KMS-11 (cell line): ENCODE measurements around the gene ZKSCAN3.
A peak's percentile ranks its signal among the peaks of the same experiment; 100 is the strongest.

Source experiments
- H2AFZ ChIP-seq: fragments of 200-600 bp; sonication (generic); 2 replicates; pipeline ENCODE4 v1.6.1; 2016; ENCODE audit warnings: antibody characterized with exemption, mixed run types, low read depth
- H3K27ac ChIP-seq: fragments of 200-600 bp; sonication (generic); 2 replicates; pipeline ENCODE4 v1.6.1; 2016; ENCODE audit warnings: mild to moderate bottlenecking, mixed run types
- H3K27me3 ChIP-seq: fragments of 200-600 bp; sonication (generic); 2 replicates; pipeline ENCODE4 v1.6.1; 2017; ENCODE audit warnings: mild to moderate bottlenecking, low read depth, mixed run types, moderate library complexity; ENCODE audit not compliant: insufficient read depth
- H3K36me3 ChIP-seq: fragments of 200-600 bp; sonication (generic); 2 replicates; pipeline ENCODE4 v1.6.1; 2017; ENCODE audit warnings: mild to moderate bottlenecking, mixed run types; ENCODE audit not compliant: insufficient read depth
- H3K4me1 ChIP-seq: fragments of 200-600 bp; sonication (generic); 2 replicates; pipeline ENCODE4 v1.6.1; 2016; ENCODE audit warnings: mild to moderate bottlenecking, low read depth, mixed run types; ENCODE audit not compliant: poor library complexity, severe bottlenecking
- H3K4me2 ChIP-seq: fragments of 200-600 bp; sonication (generic); 2 replicates; pipeline ENCODE4 v1.7.0; 2016; ENCODE audit warnings: mild to moderate bottlenecking, mixed run types
- H3K4me3 ChIP-seq: fragments of 200-600 bp; sonication (generic); IDR thresholded peaks from 2 replicates; pipeline ENCODE4 v1.6.1; 2017; ENCODE audit warnings: low read depth, low read length, mixed read lengths; ENCODE audit not compliant: insufficient read depth
- H3K79me2 ChIP-seq: fragments of 200-600 bp; sonication (generic); 2 replicates; pipeline ENCODE4 v1.6.1; 2016; ENCODE audit warnings: low read depth, mixed run types; ENCODE audit not compliant: insufficient read depth
- H3K9ac ChIP-seq: fragments of 200-600 bp; sonication (generic); 2 replicates; pipeline ENCODE4 v1.6.1; 2016; ENCODE audit warnings: mild to moderate bottlenecking, mixed run types
- H4K20me1 ChIP-seq: fragments of 200-600 bp; sonication (generic); 2 replicates; pipeline ENCODE4 v1.6.1; 2016; ENCODE audit warnings: mild to moderate bottlenecking, mixed run types; ENCODE audit not compliant: insufficient read depth
- TF ChIP-seq, protein P1 (sequence below): fragments of 200-600 bp; sonication (generic); conservative IDR thresholded peaks from 2 replicates; pipeline ENCODE4 v1.6.1; 2017; ENCODE audit warnings: low read depth, mild to moderate bottlenecking, antibody characterized with exemption, low read length, moderate library complexity, mixed read lengths

Gene ZKSCAN3

GRCh38 chr6:28383235-28384142 is 33.7 kb downstream of the ZKSCAN3 start:
- no peaks in the 10 kb centered on the region for H3K27me3 ChIP-seq
- TF ChIP-seq, protein P1, sequence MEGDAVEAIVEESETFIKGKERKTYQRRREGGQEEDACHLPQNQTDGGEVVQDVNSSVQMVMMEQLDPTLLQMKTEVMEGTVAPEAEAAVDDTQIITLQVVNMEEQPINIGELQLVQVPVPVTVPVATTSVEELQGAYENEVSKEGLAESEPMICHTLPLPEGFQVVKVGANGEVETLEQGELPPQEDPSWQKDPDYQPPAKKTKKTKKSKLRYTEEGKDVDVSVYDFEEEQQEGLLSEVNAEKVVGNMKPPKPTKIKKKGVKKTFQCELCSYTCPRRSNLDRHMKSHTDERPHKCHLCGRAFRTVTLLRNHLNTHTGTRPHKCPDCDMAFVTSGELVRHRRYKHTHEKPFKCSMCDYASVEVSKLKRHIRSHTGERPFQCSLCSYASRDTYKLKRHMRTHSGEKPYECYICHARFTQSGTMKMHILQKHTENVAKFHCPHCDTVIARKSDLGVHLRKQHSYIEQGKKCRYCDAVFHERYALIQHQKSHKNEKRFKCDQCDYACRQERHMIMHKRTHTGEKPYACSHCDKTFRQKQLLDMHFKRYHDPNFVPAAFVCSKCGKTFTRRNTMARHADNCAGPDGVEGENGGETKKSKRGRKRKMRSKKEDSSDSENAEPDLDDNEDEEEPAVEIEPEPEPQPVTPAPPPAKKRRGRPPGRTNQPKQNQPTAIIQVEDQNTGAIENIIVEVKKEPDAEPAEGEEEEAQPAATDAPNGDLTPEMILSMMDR: 0 out of 2 replicates have a peak, but pooled peaks have one; percentile 17
- no peaks in the 10 kb centered on the region for H3K4me1 ChIP-seq
- no peak overlapping the region for H3K4me3 ChIP-seq
- no peak overlapping the region for H3K9ac ChIP-seq
- no peaks in the 10 kb centered on the region for H4K20me1 ChIP-seq
- peak overlapping the region; percentile 42; the same call in 1 of the 2 replicates for H2AFZ ChIP-seq
- no peaks in the 10 kb centered on the region for H3K36me3 ChIP-seq
- peak overlapping the region; percentile 17; the same call in 1 of the 2 replicates for H3K4me2 ChIP-seq
- H3K79me2 ChIP-seq: no peaks in the 10 kb centered on the region
- no peak overlapping the region; the same call in 1 of the 2 replicates for H3K27ac ChIP-seq

DNA sequence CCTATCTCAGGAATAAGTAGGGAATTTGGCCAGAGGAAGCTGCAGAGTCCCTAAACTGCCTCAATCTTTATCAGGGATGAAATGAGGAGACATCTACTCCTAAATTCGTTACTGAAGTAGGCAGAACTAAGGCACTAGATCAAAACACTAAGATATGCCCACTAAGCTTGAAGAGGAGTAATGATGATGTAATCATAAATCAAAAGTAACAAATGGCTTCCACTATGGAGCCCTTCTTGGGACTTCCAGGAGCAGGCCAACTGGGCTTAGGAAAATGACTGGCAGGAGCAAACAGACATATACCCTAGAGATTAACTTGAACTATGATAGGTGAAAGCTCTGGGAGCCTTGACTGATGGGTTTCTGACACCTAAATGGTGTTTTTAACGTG is 34.4 kb downstream of the ZKSCAN3 start:
- no peak overlapping the region for H3K9ac ChIP-seq
- no peak overlapping the region for H3K27ac ChIP-seq
- H3K36me3 ChIP-seq: no peaks in the 10 kb centered on the region
- no peak overlapping the region for H3K4me2 ChIP-seq
- no peaks in the 10 kb centered on the region for H4K20me1 ChIP-seq
- peak overlapping the region; percentile 42; the same call in 1 of the 2 replicates for H2AFZ ChIP-seq
- no peaks in the 10 kb centered on the region for H3K27me3 ChIP-seq
- TF ChIP-seq, protein P1: no peak
- no peaks in the 10 kb centered on the region for H3K4me1 ChIP-seq
- no peaks in the 10 kb centered on the region for H3K79me2 ChIP-seq
- H3K4me3 ChIP-seq: no peak overlapping the region

DNA sequence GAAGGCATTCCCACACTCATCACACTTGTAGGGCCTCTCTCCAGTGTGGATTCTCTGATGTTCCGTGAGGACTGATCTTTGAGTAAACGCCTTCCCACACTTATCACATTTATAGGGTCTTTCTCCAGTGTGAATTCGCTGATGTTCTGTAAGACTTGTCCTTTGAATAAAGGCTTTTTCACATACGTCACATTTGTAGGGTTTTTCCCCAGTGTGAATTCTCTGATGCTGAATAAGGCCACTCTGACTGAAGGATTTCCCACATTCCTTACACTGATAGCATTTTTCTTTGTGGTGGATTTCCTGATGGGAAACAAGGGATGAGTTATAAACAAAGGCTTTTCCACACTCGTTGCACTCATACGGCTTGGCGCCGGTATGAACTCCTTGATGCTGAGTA is 40.9 kb downstream of the ZKSCAN3 start:
- H3K4me1 ChIP-seq: no peaks in the 10 kb centered on the region
- H3K79me2 ChIP-seq: no peaks in the 10 kb centered on the region

DNA sequence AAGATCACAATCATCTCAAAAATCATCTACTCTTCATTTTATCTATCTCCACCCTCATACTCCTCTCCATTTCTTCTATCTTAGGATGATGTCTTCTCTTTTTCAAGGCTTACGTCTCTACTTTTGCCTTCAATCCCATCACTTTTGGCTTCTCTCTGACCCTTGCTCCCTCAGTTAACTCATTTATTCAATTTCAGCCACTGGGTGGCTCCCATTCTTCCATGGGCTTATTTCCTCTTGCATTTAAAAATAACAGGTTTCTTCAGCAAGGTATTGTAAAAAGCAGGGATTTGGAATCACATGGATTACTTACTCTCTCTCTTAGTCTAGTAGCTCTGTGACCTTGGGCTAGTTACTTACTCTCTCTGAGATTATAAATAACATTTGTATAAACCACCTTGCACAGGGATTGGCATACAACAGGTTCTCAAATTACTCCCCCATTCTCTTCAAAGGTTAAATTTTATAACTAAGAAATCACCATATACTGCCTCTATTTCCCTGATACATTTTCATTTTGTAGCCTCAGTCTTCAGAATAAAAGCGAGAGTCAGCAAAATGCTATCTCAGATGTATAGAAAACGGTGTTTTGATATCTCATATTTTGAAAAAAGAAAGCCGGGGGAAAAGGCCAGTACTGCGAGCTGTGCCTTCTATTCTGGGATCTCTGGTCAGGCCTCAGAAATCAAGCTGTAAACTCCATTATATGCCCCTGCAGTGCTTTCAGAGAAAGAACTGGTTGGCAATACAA is 44.3 kb downstream of the ZKSCAN3 start:
- Histone ChIP-seq H4K20me1 (no peaks in the 10 kb centered on the region), H3K36me3 (no peaks in the 10 kb centered on the region), H2AFZ (no peak overlapping the region), H3K27ac (no peak overlapping the region), H3K4me1 (no peaks in the 10 kb centered on the region), H3K27me3 (no peaks in the 10 kb centered on the region), H3K9ac (no peak overlapping the region), H3K79me2 (no peaks in the 10 kb centered on the region), H3K4me3 (no peak overlapping the region), H3K4me2 (no peak overlapping the region)
- TF ChIP-seq, protein P1: no peak

More for the DNA sequence above, 40.9 kb downstream of the ZKSCAN3 start:
- no peaks in the 10 kb centered on the region for H3K36me3 ChIP-seq
- no peaks in the 10 kb centered on the region for H3K27me3 ChIP-seq
- H3K27ac ChIP-seq: no peak overlapping the region
- no peak overlapping the region for H3K9ac ChIP-seq
- H2AFZ ChIP-seq: no peak overlapping the region
- H4K20me1 ChIP-seq: no peaks in the 10 kb centered on the region
- H3K4me3 ChIP-seq: no peak overlapping the region
- TF ChIP-seq, protein P1: no peak
- H3K4me2 ChIP-seq: no peak overlapping the region
